ENCODE data around the gene XPO4. TPM values are rescaled to one million over a fixed set of nuclear protein-coding genes. Genes with fewer than 3 reads are reported as not detected.
A peak's percentile ranks its signal among the peaks of the same experiment; 100 is the strongest.

Gene XPO4
- total and polyA plus RNA-seq, 2 of the 13 experiments (the other 11 are each of a cell fraction or from before 2014, with no cell fraction given), result 8.4 to 24.8 TPM

DNA sequence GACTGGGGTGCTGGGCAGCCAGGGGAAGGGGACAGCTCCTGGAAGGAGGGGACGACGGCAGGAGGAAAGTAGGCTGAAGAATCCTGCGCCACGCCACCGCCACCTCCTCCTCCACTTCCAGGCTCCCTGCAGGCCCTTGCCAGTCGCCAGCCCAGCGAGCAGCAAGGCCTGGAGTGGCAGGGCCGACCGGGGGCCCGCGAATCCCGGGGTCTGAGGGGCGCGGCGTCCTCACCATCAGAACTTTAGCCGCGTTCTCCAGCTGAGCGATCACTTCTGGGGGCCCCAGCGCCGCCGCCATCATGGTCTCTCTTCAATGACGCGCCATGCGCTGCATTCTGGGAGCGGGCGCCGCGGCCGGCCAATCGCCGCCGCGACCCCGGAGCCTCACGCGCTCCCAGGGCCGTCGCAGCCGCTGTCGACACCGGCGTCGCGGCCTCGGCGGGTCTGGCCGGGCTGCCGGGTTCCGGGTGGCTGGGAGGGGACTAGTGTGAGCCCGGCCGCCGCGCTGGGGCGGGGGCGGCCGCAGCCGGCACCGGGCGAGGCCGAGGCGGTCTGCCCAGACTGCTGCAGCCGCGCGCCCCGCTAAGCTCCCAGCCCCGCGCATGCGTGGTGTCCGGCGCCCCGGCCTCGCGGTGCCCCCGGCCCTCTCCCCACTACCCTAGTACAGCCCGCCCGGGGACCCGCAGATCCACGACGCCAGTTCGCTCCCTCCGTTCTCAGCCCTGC lies at the start of gene XPO4 (continued):
- TF ChIP-seq, protein P1, sequence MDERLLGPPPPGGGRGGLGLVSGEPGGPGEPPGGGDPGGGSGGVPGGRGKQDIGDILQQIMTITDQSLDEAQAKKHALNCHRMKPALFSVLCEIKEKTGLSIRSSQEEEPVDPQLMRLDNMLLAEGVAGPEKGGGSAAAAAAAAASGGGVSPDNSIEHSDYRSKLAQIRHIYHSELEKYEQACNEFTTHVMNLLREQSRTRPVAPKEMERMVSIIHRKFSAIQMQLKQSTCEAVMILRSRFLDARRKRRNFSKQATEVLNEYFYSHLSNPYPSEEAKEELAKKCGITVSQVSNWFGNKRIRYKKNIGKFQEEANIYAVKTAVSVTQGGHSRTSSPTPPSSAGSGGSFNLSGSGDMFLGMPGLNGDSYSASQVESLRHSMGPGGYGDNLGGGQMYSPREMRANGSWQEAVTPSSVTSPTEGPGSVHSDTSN (CRISPR knock-in tag; IDR thresholded peaks at IDR 0.05), result no peak
- TF ChIP-seq ZNF232 (CRISPR knock-in tag; IDR thresholded peaks at IDR 0.05; ENCODE audit: borderline replicate concordance), result no peak; the same call in 1 of the 2 replicates
- TF ChIP-seq CBX2 (IDR thresholded peaks at IDR 0.05; ENCODE audit: low read depth, low read length), result no peak
- TF ChIP-seq CBX2 (CRISPR knock-in tag; IDR thresholded peaks at IDR 0.05; ENCODE audit: low read depth), result no peak
- TF ChIP-seq, protein P2, sequence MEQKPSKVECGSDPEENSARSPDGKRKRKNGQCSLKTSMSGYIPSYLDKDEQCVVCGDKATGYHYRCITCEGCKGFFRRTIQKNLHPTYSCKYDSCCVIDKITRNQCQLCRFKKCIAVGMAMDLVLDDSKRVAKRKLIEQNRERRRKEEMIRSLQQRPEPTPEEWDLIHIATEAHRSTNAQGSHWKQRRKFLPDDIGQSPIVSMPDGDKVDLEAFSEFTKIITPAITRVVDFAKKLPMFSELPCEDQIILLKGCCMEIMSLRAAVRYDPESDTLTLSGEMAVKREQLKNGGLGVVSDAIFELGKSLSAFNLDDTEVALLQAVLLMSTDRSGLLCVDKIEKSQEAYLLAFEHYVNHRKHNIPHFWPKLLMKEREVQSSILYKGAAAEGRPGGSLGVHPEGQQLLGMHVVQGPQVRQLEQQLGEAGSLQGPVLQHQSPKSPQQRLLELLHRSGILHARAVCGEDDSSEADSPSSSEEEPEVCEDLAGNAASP (CRISPR knock-in tag; IDR thresholded peaks at IDR 0.05; ENCODE audit: borderline replicate concordance), result no peak
- no peak for TF ChIP-seq ZNF33A (CRISPR knock-in tag; IDR thresholded peaks at IDR 0.05; ENCODE audit: borderline replicate concordance)
- TF ChIP-seq PRPF4 (IDR thresholded peaks at IDR 0.05; ENCODE audit: low read depth, low read length, poor library complexity, severe bottlenecking), result no peak
- no peak for TF ChIP-seq EP300 (IDR thresholded peaks at IDR 0.05; ENCODE audit: low read depth in 2 of 2, low read length in 2 of 2)
- no peak for TF ChIP-seq EP300 (CRISPR knock-in tag; IDR thresholded peaks at IDR 0.05; ENCODE audit: borderline replicate concordance)
- no peak for TF ChIP-seq HOXA9 (CRISPR knock-in tag; IDR thresholded peaks at IDR 0.05; ENCODE audit: borderline replicate concordance)
- TF ChIP-seq, protein P3, sequence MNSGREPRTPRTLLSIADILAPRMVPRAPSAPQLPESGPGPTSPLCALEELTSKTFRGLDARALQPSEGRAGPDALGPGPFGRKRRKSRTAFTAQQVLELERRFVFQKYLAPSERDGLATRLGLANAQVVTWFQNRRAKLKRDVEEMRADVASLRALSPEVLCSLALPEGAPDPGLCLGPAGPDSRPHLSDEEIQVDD (CRISPR knock-in tag; IDR thresholded peaks at IDR 0.05; ENCODE audit: borderline replicate concordance), result no peak
- TF ChIP-seq NR2F1 (CRISPR knock-in tag; IDR thresholded peaks at IDR 0.05), result no peak
- no peak for TF ChIP-seq JUNB (CRISPR knock-in tag; IDR thresholded peaks at IDR 0.05; ENCODE audit: borderline replicate concordance)
- peak; percentile 65; the same call in 1 of the 2 replicates for TF ChIP-seq ZNF562 (CRISPR knock-in tag; IDR thresholded peaks at IDR 0.05; ENCODE audit: borderline replicate concordance)
- no peak for TF ChIP-seq SAFB2 (CRISPR knock-in tag; IDR thresholded peaks at IDR 0.05; ENCODE audit: borderline replicate concordance, low read depth)
- TF ChIP-seq, protein P4, sequence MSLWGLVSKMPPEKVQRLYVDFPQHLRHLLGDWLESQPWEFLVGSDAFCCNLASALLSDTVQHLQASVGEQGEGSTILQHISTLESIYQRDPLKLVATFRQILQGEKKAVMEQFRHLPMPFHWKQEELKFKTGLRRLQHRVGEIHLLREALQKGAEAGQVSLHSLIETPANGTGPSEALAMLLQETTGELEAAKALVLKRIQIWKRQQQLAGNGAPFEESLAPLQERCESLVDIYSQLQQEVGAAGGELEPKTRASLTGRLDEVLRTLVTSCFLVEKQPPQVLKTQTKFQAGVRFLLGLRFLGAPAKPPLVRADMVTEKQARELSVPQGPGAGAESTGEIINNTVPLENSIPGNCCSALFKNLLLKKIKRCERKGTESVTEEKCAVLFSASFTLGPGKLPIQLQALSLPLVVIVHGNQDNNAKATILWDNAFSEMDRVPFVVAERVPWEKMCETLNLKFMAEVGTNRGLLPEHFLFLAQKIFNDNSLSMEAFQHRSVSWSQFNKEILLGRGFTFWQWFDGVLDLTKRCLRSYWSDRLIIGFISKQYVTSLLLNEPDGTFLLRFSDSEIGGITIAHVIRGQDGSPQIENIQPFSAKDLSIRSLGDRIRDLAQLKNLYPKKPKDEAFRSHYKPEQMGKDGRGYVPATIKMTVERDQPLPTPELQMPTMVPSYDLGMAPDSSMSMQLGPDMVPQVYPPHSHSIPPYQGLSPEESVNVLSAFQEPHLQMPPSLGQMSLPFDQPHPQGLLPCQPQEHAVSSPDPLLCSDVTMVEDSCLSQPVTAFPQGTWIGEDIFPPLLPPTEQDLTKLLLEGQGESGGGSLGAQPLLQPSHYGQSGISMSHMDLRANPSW (CRISPR knock-in tag; IDR thresholded peaks at IDR 0.05; ENCODE audit: borderline replicate concordance), result no peak
- TF ChIP-seq PHF20 (CRISPR knock-in tag; IDR thresholded peaks at IDR 0.05), result peak; percentile 84
- TF ChIP-seq SNRNP70 (IDR thresholded peaks at IDR 0.05; ENCODE audit: low read depth, low read length), result no peak
- no peak for TF ChIP-seq ZNF430 (CRISPR knock-in tag; IDR thresholded peaks at IDR 0.05)
- no peak for TF ChIP-seq KLF11 (CRISPR knock-in tag; IDR thresholded peaks at IDR 0.05)
- TF ChIP-seq KAT2B (IDR thresholded peaks at IDR 0.05; ENCODE audit: borderline replicate concordance, low read depth, low read length), result no peak

Measured in HepG2 (cell line).